ENCODE results near the gene GRB10. TPM values are rescaled to one million over a fixed set of nuclear protein-coding genes. Genes with fewer than 3 reads are reported as not detected.

The GRB10 gene
- total RNA-seq, 4 donors from 2014 or later = 54.0 to 69.1 (median 61.6) TPM

GRCh38 chr7:50793947-50794570, 11.4 kb upstream of the GRB10 start:
- Histone ChIP-seq H3K27me3 (no peaks in the 10 kb centered on the region), H3K9me3 (peaks cover 0 to 4% (median 0%) of the 10 kb centered on the region in 4 donors), H3K36me3 (no peaks in the 10 kb centered on the region), H3K27ac (replicated peaks in 1 of 4) (peak overlapping the region; percentile 75 to 85 (median 80)), H3K4me1 (peaks cover 20 to 38% (median 34%) of the 10 kb centered on the region in 4 donors), H3K4me3 (peak overlapping the region; percentile 64 to 94 (median 72))
- TF ChIP-seq EP300 (IDR thresholded peaks at IDR 0.05) (no peak), CTCF (IDR thresholded peaks at IDR 0.05) (no peak), POLR2A (IDR thresholded peaks at IDR 0.05; ENCODE audit: low read depth) (no peak), POLR2AphosphoS5 (IDR thresholded peaks at IDR 0.05) (no peak)
- intact Hi-C loops (cut with DNase I) = loop anchor here (5.0 kb wide), 2 partner anchors 107 to 273 kb away; no protein-coding TSS in a partner anchor
- 74% methylated on average over 18 of the region's 18 CpGs for WGBS
- DNase-seq (ENCODE audit: extremely low spot score) = no peak

GRCh38 chr7:50793120-50793946, 10.6 kb upstream of the GRB10 start:
- no peak for DNase-seq (ENCODE audit: extremely low spot score)
- intact Hi-C loops (cut with DNase I) = loop anchor here (5.0 kb wide), 2 partner anchors 106 to 274 kb away; no protein-coding TSS in a partner anchor
- Histone ChIP-seq H3K4me3 (peak overlapping the region; percentile 64 to 94 (median 72)), H3K36me3 (no peaks in the 10 kb centered on the region), H3K9me3 (peaks cover 0 to 3% (median under 1%) of the 10 kb centered on the region in 4 donors), H3K27ac (replicated peaks in 1 of 4) (peak overlapping the region; percentile 75 to 85 (median 80)), H3K4me1 (peaks cover 20 to 46% (median 35%) of the 10 kb centered on the region in 4 donors), H3K27me3 (no peaks in the 10 kb centered on the region)
- peak in 1 of 2 donors; percentile 71 for TF ChIP-seq POLR2AphosphoS5 (IDR thresholded peaks at IDR 0.05)
- no peak for TF ChIP-seq POLR2A (IDR thresholded peaks at IDR 0.05; ENCODE audit: low read depth)
- 0% methylated on average over 21 of the region's 113 CpGs for whole genome bisulfite sequencing

GRCh38 chr7:50792342-50793119, 9.8 kb upstream of the GRB10 start:
- 8% methylated on average over 8 of the region's 91 CpGs for WGBS
- Histone ChIP-seq H3K36me3 (no peaks in the 10 kb centered on the region), H3K4me1 (peaks cover 20 to 47% (median 38%) of the 10 kb centered on the region in 4 donors), H3K9me3 (peaks cover 0 to 7% (median 0%) of the 10 kb centered on the region in 4 donors), H3K27ac (replicated peaks in 1 of 4) (peak overlapping the region; percentile 75 to 85 (median 80)), H3K4me3 (peak overlapping the region; percentile 64 to 94 (median 72)), H3K27me3 (no peaks in the 10 kb centered on the region)
- DNase-seq (ENCODE audit: extremely low spot score) = no peak
- no peak for TF ChIP-seq POLR2AphosphoS5 (IDR thresholded peaks at IDR 0.05)
- TF ChIP-seq POLR2A (IDR thresholded peaks at IDR 0.05; ENCODE audit: low read depth) = no peak
- no peak for TF ChIP-seq EP300 (IDR thresholded peaks at IDR 0.05)
- no peak for TF ChIP-seq CTCF (IDR thresholded peaks at IDR 0.05)
- intact Hi-C loops (cut with DNase I) = loop anchor here (5.0 kb wide), 2 partner anchors 105 to 275 kb away; no protein-coding TSS in a partner anchor

GRCh38 chr7:50791938-50792341, 9.2 kb upstream of the GRB10 start:
- 37% methylated on average over 10 of the region's 10 CpGs for WGBS
- intact Hi-C loops (cut with DNase I) = loop anchor here (5.0 kb wide), 2 partner anchors 105 to 275 kb away; no protein-coding TSS in a partner anchor
- DNase-seq (ENCODE audit: extremely low spot score) = no peak
- Histone ChIP-seq H3K36me3 (no peaks in the 10 kb centered on the region), H3K27me3 (no peaks in the 10 kb centered on the region), H3K9me3 (peaks cover 0 to 7% (median 0%) of the 10 kb centered on the region in 4 donors), H3K27ac (replicated peaks in 1 of 4) (peak overlapping the region; percentile 75 to 85 (median 80)), H3K4me1 (peaks cover 20 to 47% (median 38%) of the 10 kb centered on the region in 4 donors), H3K4me3 (peak overlapping the region; percentile 64 to 94 (median 72))
- TF ChIP-seq EP300 (IDR thresholded peaks at IDR 0.05) = no peak
- no peak for TF ChIP-seq CTCF (IDR thresholded peaks at IDR 0.05)
- no peak for TF ChIP-seq POLR2AphosphoS5 (IDR thresholded peaks at IDR 0.05)
- TF ChIP-seq POLR2A (IDR thresholded peaks at IDR 0.05; ENCODE audit: low read depth) = no peak
